Endothelial cell of umbilical vein (primary cell): ENCODE results near the gene FMN2. TPM values are rescaled to one million over a fixed set of nuclear protein-coding genes. Genes with fewer than 3 reads are reported as not detected.

Experiments
- BruUV-seq: library from RNA; stranded (reverse); fragments of 400-500 nt; replicated peaks from 2 replicates; lab custom pipeline; 2021; lab: Mats Ljungman, UMichigan
- CTCF ChIA-PET: fragments of 300-600, 350-600 bp; sonication (Branson Sonifier 250); formaldehyde crosslinking; loops from one replicate; lab custom pipeline; 2021; ENCODE audit warnings: antibody characterized with exemption, inconsistent platforms; lab: Charles Lee
- POLR2A ChIA-PET: fragments of 300-600, 350-600 bp; sonication (Branson Sonifier 250); formaldehyde crosslinking; loops from one replicate; lab custom pipeline; 2021; ENCODE audit warnings: antibody characterized with exemption, inconsistent platforms; lab: Charles Lee
- DNase-seq: peaks from one replicate; pipeline ENCODE4 v3.0.0-alpha.2; 2011; ENCODE audit warnings: low read depth, low spot score
- FAIRE-seq: peaks from 2 replicates; lab custom pipeline; 2011; peaks lifted over from hg19 to GRCh38; lab: Jason Lieb, UNC
- H2AFZ ChIP-seq: 2 replicates; pipeline ENCODE4 v1.6.0; 2012; ENCODE audit warnings: low read depth, low read length, control low read depth, inconsistent platforms
- H3K27ac ChIP-seq: 2 replicates; pipeline ENCODE4 v1.5.1; 2011; ENCODE audit warnings: low read depth, mild to moderate bottlenecking, control low read depth, low read length, moderate library complexity; ENCODE audit not compliant: insufficient read depth
- H3K27me3 ChIP-seq, 2 experiments: 2 replicates each; pipeline versions ENCODE4 v1.6.0 to v1.6.1; 2011; ENCODE audit warnings: low read length in 2 of 2, mixed read lengths in 1 of 2; ENCODE audit not compliant: control insufficient read depth in 2 of 2, insufficient read depth in 2 of 2
- H3K36me3 ChIP-seq, 2 experiments: 2 replicates in 1 of 2; 3 replicates in 1 of 2; pipeline ENCODE4 v1.5.1; 2011; ENCODE audit warnings: low read length in 2 of 2, mild to moderate bottlenecking in 1 of 2, moderate library complexity in 1 of 2; ENCODE audit not compliant: control insufficient read depth in 2 of 2, insufficient read depth in 2 of 2; ENCODE audit errors: extremely low read depth in 1 of 2
- H3K4me1 ChIP-seq: 3 replicates; pipeline ENCODE4 v1.5.1; 2011; ENCODE audit warnings: mild to moderate bottlenecking, low read length; ENCODE audit not compliant: control insufficient read depth, insufficient read depth; ENCODE audit errors: extremely low read depth
- H3K4me2 ChIP-seq: 2 replicates; pipeline ENCODE4 v1.6.1; 2011; ENCODE audit warnings: low read length, control low read depth, mixed read lengths; ENCODE audit not compliant: insufficient read depth
- H3K4me3 ChIP-seq, 3 experiments: fragments of 200-600 bp in 1 of 3; sonication (generic), shearing (Covaris generic) in 1 of 3; replicated peaks in 1 of 3; 2 replicates each; pipeline ENCODE4 v1.5.1; 2011 to 2016; ENCODE audit warnings: control low read depth in 3 of 3, low read length in 3 of 3, mild to moderate bottlenecking in 2 of 3, inconsistent platforms in 1 of 3, low read depth in 1 of 3, moderate library complexity in 1 of 3; ENCODE audit not compliant: insufficient read depth in 1 of 3
- H3K79me2 ChIP-seq: 2 replicates; pipeline ENCODE4 v1.6.0; 2012; ENCODE audit warnings: low read length, inconsistent platforms; ENCODE audit not compliant: control insufficient read depth, insufficient read depth
- H3K9ac ChIP-seq: replicated peaks from 2 replicates; pipeline ENCODE3; 2011; ENCODE audit warnings: low read length, control low read depth; ENCODE audit not compliant: insufficient read depth; ENCODE audit errors: extremely low read depth
- H3K9me1 ChIP-seq: replicated peaks from 3 replicates; pipeline ENCODE4 v1.6.0; 2011; ENCODE audit warnings: mild to moderate bottlenecking, low read length; ENCODE audit not compliant: control insufficient read depth, insufficient read depth; ENCODE audit errors: extremely low read depth
- H3K9me3 ChIP-seq: replicated peaks from 2 replicates; pipeline ENCODE4 v1.5.1; 2012; ENCODE audit warnings: low read length, inconsistent platforms; ENCODE audit not compliant: control insufficient read depth, insufficient read depth
- H4K20me1 ChIP-seq: replicated peaks from 2 replicates; pipeline ENCODE3; 2011; ENCODE audit warnings: mild to moderate bottlenecking, low read length; ENCODE audit not compliant: control insufficient read depth, insufficient read depth; ENCODE audit errors: extremely low read depth
- EZH2 ChIP-seq: IDR thresholded peaks from 2 replicates; pipeline ENCODE4 v1.6.1; 2012; ENCODE audit warnings: borderline replicate concordance, low read depth, mild to moderate bottlenecking, moderate library complexity, low read length, inconsistent platforms; ENCODE audit not compliant: severe bottlenecking
- FOS ChIP-seq: IDR thresholded peaks from 2 replicates; pipeline ENCODE4 v1.6.1; 2011; ENCODE audit warnings: mild to moderate bottlenecking, low read length, moderate library complexity, borderline replicate concordance; ENCODE audit not compliant: insufficient read depth
- JUN ChIP-seq: IDR thresholded peaks from 2 replicates; pipeline ENCODE4 v1.6.1; 2011; ENCODE audit warnings: borderline replicate concordance, low read depth; ENCODE audit not compliant: insufficient read length, insufficient read depth
- MYC ChIP-seq: IDR thresholded peaks from one replicate; pipeline ENCODE4 v1.6.1; 2011; ENCODE audit warnings: mild to moderate bottlenecking, low read depth, low read length
- POLR2A ChIP-seq: IDR thresholded peaks from 2 replicates; pipeline ENCODE4 v1.6.1; 2012; ENCODE audit warnings: low read depth, mild to moderate bottlenecking, control low read depth, low read length
- POLR2AphosphoS5 ChIP-seq: IDR thresholded peaks from 2 replicates; pipeline ENCODE4 v1.6.1; 2012; ENCODE audit warnings: low read depth, mild to moderate bottlenecking, control low read depth, low read length, moderate library complexity; ENCODE audit not compliant: insufficient read depth
- dilution Hi-C: fragments of 300-500 bp; cut with MboI; formaldehyde crosslinking; loops from one replicate; pipeline ENCODE4 v1.15.0; 2019; ENCODE audit warnings: low sequenced_read_pairs; ENCODE audit not compliant: extremely low pct_ligation_motif_present
- intact Hi-C: fragments of 100-400 bp; cut with micrococcal nuclease; formaldehyde crosslinking; loops from one replicate; pipeline ENCODE4 v1.10.0; 2022
- polyA plus RNA-seq, 4 experiments: library from polyadenylated mRNA; depleted of rRNA in 3 of 4; stranded (reverse) in 3 of 4; unstranded in 1 of 4; fragments of >200 nt; gene quantifications; 2 replicates each; pipeline versions ENCODE4 v1.2.1 to v1.2.3, GENCODE V29; 2011 to 2012; ENCODE audit warnings: missing spikeins in 1 of 4
- total RNA-seq: library from RNA; stranded (reverse); gene quantifications from 2 replicates; pipeline ENCODE4 v1.2.3, GENCODE V29; 2021
- TF ChIP-seq, protein P1 (sequence below): IDR thresholded peaks from 2 replicates; pipeline ENCODE4 v1.6.1; 2011; ENCODE audit not compliant: insufficient read depth, insufficient read length
- TF ChIP-seq, protein P2 (sequence below), 2 donors: IDR thresholded peaks; 1 replicate in 1 of 2; 2 replicates in 1 of 2; pipeline ENCODE4 v1.5.1; 2011; ENCODE audit warnings: low read length in 2 of 2, mild to moderate bottlenecking in 2 of 2, moderate library complexity in 2 of 2, control low read depth in 1 of 2, inconsistent platforms in 1 of 2, low read depth in 1 of 2; ENCODE audit not compliant: insufficient read depth in 1 of 2; ENCODE audit errors: extremely low read depth in 1 of 2

FMN2 gene
- total and polyA plus RNA-seq, 2 donors (not counting 3 experiments of a cell fraction or from before 2014, with no cell fraction given), result not detected

GRCh38 chr1:240399381-240399780 lies 307.7 kb downstream of the FMN2 start:
- H3K4me1 ChIP-seq, result no peaks in the 10 kb centered on the region
- TF ChIP-seq, protein P1, sequence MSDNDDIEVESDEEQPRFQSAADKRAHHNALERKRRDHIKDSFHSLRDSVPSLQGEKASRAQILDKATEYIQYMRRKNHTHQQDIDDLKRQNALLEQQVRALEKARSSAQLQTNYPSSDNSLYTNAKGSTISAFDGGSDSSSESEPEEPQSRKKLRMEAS, result no peak
- TF ChIP-seq POLR2AphosphoS5 (no peak), MYC (no peak), POLR2A (no peak), EZH2 (no peak), FOS (no peak), JUN (no peak)
- TF ChIP-seq, protein P2, sequence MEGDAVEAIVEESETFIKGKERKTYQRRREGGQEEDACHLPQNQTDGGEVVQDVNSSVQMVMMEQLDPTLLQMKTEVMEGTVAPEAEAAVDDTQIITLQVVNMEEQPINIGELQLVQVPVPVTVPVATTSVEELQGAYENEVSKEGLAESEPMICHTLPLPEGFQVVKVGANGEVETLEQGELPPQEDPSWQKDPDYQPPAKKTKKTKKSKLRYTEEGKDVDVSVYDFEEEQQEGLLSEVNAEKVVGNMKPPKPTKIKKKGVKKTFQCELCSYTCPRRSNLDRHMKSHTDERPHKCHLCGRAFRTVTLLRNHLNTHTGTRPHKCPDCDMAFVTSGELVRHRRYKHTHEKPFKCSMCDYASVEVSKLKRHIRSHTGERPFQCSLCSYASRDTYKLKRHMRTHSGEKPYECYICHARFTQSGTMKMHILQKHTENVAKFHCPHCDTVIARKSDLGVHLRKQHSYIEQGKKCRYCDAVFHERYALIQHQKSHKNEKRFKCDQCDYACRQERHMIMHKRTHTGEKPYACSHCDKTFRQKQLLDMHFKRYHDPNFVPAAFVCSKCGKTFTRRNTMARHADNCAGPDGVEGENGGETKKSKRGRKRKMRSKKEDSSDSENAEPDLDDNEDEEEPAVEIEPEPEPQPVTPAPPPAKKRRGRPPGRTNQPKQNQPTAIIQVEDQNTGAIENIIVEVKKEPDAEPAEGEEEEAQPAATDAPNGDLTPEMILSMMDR (IDR thresholded peaks at IDR 0.05; ENCODE audit: extremely low read depth in 1 of 2, insufficient read depth in 1 of 2, low read depth in 1 of 2, low read length in 2 of 2), result no peak
- H3K4me2 ChIP-seq, result no peak overlapping the region
- FAIRE-seq (no peak), DNase-seq (no peak)
- H4K20me1 ChIP-seq, result no peaks in the 10 kb centered on the region
- CTCF ChIA-PET, result no interaction called here
- no peaks in the 10 kb centered on the region for H3K27me3 ChIP-seq
- H3K79me2 ChIP-seq, result no peaks in the 10 kb centered on the region
- POLR2A ChIA-PET, result no interaction called here
- H3K9me3 ChIP-seq, result peaks cover 4% of the 10 kb centered on the region
- dilution Hi-C loops, result no loop called here
- H3K36me3 ChIP-seq, result no peaks in the 10 kb centered on the region
- intact Hi-C loops, result no loop called here
- no peak overlapping the region for H3K27ac ChIP-seq
- H3K9ac ChIP-seq, result no peak overlapping the region
- H3K4me3 ChIP-seq, result no peak overlapping the region
- H2AFZ ChIP-seq, result no peak overlapping the region
- no TSS peak for BruUV-seq
- no peaks in the 10 kb centered on the region for H3K9me1 ChIP-seq
